ENCODE results near the gene SYT1. TPM values are rescaled to one million over a fixed set of nuclear protein-coding genes. Genes with fewer than 3 reads are reported as not detected.

SYT1 gene
- total and polyA plus RNA-seq, 2 of the 4 experiments (the other 2 are of a cell fraction): 2.8 to 3.0 TPM

- DNase-seq (peak; percentile 77), ATAC-seq (ENCODE audit: low read depth) (peak; percentile 75; the same call in 1 of the 2 replicates)
- no peaks in the 10 kb centered on the region for H3K79me1 ChIP-seq (ENCODE audit: low read depth in 1 of 2, low read length in 2 of 2)
- H3K9me3 ChIP-seq (ENCODE audit: control insufficient read depth, insufficient read depth, low read length): no peaks in the 10 kb centered on the region; the same call in 1 of the 2 replicates
- H2BK120ac ChIP-seq (ENCODE audit: low read depth, low read length): no peak overlapping the region
- dilution Hi-C loops (cut with HindIII; ENCODE audit: low sequenced_read_pairs, unreplicated experiment) (no loop called here), intact Hi-C loops (cut with micrococcal nuclease) (loop anchor here (1.0 to 10.0 kb wide), 7 partner anchors 170 to 1028 kb away; partner anchors contain the start of gene SYT1), in situ Hi-C loops (cut with MboI; ENCODE audit: low sequenced_read_pairs) (loop anchor here (10.0 kb wide), 1 partner anchor 990 kb away; no protein-coding TSS in a partner anchor)
- no peak overlapping the region for H3K4me3 ChIP-seq (ENCODE audit: insufficient read depth, low read depth, low read length)
- POLR2A ChIA-PET (ENCODE audit: unreplicated experiment): no interaction called here
- H3K4ac ChIP-seq (ENCODE audit: low read depth, low read length): no peak overlapping the region
- no peak overlapping the region for H2AK9ac ChIP-seq (replicated peaks; ENCODE audit: low read depth, low read length, poor library complexity)
- no peak overlapping the region for H4K5ac ChIP-seq (ENCODE audit: low read depth, low read length)
- no peak overlapping the region for H3K4me2 ChIP-seq (ENCODE audit: low read depth, low read length)
- no peak overlapping the region for H3K9ac ChIP-seq (ENCODE audit: low read depth, low read length)
- H3K36me3 ChIP-seq (ENCODE audit: control insufficient read depth, insufficient read depth, low read length): no peaks in the 10 kb centered on the region
- H3K27me3 ChIP-seq (ENCODE audit: control insufficient read depth, insufficient read depth, low read length): no peaks in the 10 kb centered on the region
- no peak overlapping the region for H2AK5ac ChIP-seq (ENCODE audit: low read depth, low read length)
- no peak overlapping the region for H2BK20ac ChIP-seq (ENCODE audit: low read depth, low read length)
- no peak overlapping the region for H4K91ac ChIP-seq (ENCODE audit: insufficient read depth, low read depth, low read length)
- WGBS, 2 experiments (ENCODE audit: extremely low coverage in 2 of 2, insufficient read length in 1 of 2): no CpG with 5 or more reads among the region's 1 CpG
- no peak overlapping the region for H3K27ac ChIP-seq (ENCODE audit: insufficient read depth, low read length)
- no TSS peak for BruUV-seq (replicated peaks)
- CTCF ChIA-PET: interaction anchor here (1.2 to 1.5 kb wide), 3 partner anchors 10 to 782 kb away, joined by 9 to 13 read pairs (median 9); no protein-coding TSS in a partner anchor
- no peaks in the 10 kb centered on the region for H3K4me1 ChIP-seq (ENCODE audit: control insufficient read depth, insufficient read depth, low read length)
- peak; percentile 68 for TF ChIP-seq RAD21 (IDR thresholded peaks at IDR 0.05; ENCODE audit: low read length)
- no peak for TF ChIP-seq CHD1 (IDR thresholded peaks at IDR 0.05; ENCODE audit: low read depth, low read length)
- peak; percentile 70 for TF ChIP-seq SMC3 (IDR thresholded peaks at IDR 0.05; ENCODE audit: low read depth, low read length)
- TF ChIP-seq, protein P1, sequence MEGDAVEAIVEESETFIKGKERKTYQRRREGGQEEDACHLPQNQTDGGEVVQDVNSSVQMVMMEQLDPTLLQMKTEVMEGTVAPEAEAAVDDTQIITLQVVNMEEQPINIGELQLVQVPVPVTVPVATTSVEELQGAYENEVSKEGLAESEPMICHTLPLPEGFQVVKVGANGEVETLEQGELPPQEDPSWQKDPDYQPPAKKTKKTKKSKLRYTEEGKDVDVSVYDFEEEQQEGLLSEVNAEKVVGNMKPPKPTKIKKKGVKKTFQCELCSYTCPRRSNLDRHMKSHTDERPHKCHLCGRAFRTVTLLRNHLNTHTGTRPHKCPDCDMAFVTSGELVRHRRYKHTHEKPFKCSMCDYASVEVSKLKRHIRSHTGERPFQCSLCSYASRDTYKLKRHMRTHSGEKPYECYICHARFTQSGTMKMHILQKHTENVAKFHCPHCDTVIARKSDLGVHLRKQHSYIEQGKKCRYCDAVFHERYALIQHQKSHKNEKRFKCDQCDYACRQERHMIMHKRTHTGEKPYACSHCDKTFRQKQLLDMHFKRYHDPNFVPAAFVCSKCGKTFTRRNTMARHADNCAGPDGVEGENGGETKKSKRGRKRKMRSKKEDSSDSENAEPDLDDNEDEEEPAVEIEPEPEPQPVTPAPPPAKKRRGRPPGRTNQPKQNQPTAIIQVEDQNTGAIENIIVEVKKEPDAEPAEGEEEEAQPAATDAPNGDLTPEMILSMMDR (conservative IDR thresholded peaks at IDR 0.05; ENCODE audit: low read depth, low read length): peak; percentile 61
- no peaks in the 10 kb centered on the region for H4K20me1 ChIP-seq (ENCODE audit: insufficient read depth, low read length)
- H3K18ac ChIP-seq (ENCODE audit: low read depth, low read length): no peak overlapping the region
- no peak overlapping the region for H3K56ac ChIP-seq (ENCODE audit: extremely low read depth, insufficient read depth, low read length)
- no peak overlapping the region for H2AFZ ChIP-seq (replicated peaks; ENCODE audit: low read length, poor library complexity)
- H3K9me1 ChIP-seq (ENCODE audit: insufficient read depth, low read length): no peaks in the 10 kb centered on the region
- no peak overlapping the region for H4K8ac ChIP-seq (ENCODE audit: low read depth in 2 of 2, low read length in 2 of 2)
- H2BK15ac ChIP-seq (ENCODE audit: low read depth, low read length): no peak overlapping the region
- H3K23ac ChIP-seq (ENCODE audit: low read depth, low read length): no peak overlapping the region
- no peak overlapping the region for H3K14ac ChIP-seq (replicated peaks; ENCODE audit: low read depth, low read length)
- no peak overlapping the region for H2BK5ac ChIP-seq (ENCODE audit: low read depth, low read length, poor library complexity, severe bottlenecking)
Measured at GRCh38 chr12:79174626-79175025, 310.1 kb downstream of the SYT1 start.
